ENCODE measurements around the gene CALML3.
A peak's percentile ranks its signal among the peaks of the same experiment; 100 is the strongest.

CALML3 gene

DNA sequence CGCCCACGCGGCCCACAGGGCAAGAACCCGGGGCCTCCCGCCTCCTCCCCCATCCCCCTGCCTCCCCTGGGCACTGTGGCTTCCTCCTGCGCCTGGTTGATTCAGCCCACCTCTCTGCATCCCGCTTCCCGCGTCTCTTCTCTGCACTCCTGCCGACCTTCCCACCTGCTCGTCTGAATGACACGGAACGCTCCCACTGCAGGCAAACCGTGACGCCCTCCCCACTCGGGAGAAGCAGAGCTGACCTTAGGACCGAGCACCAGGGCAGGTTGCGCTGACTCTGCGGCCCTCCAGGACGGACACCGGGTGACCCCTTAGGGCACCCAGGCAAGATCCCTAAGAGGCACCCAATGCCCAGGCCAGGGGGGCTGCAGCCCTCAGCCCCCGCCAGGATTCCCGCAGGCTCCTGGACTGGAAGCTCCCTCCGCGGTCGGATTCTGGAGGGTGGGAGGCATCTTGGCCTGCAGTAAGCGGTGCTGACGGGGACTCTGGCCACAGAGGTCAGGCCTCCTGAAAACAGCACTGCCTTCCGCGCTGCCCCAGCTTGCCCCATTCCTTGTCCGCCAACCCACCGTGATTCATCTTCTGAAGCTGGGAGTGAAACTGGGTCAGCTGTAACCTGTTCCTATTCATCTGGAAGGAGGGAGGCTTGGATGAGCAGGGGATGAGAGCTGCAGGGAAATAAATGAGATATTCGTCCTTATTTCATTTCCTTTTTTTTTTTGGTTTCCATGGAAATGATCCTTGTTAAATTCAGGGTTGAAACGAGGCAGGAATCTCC lies 990 bp downstream of the CALML3 start:
- no peak for DNase-seq (ENCODE audit: low spot score)

- DNase-seq (ENCODE audit: low spot score), result no peak
These were observed 2.0 kb downstream of the CALML3 start for GRCh38 chr10:5526691-5527331.

DNA sequence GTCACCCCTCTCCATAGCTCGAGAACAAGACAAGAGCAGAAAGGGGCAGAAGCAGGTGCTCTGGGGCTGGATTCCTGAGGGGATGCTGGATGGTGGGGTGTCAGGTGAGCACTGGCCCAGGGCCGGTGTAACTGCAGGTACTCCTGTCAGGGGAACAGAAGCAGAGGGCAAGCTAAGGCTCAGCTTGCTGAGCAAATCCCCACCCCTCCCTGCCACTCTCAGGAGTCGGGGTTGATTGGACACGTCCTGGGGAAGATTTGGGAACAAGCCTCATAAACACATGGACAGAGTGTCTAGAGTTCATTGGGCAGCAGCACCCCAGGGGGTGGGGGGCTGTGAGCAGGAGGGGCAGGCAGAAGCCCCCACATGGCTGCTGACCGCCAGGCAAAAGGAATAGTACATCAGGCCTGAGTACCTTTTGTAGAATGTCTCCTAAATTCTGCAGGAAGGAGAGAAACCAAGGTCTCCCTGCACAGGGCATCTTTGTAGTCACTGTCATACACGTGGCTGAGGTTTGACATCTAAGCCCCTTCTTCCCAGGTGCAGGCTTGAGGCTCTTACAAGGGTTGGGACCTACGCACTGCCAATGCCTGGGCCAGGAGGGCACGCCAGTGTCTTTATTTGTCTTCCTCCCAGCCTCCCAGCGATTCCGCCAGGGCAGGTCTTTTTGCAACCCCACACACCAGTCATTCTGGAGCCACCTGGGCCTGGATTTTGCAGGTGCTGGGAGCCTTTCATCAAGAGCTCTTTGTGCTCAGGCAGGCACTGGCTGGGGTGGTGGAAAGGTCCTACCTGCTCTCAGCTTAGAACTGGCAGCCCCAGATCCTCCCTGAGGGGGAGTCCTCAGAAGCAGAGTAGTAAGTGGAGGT lies 2.8 kb downstream of the CALML3 start:
- DNase-seq (ENCODE audit: low spot score), result no peak

GRCh38 chr10:5528989-5529701 lies 4.4 kb downstream of the CALML3 start:
- DNase-seq (ENCODE audit: low spot score), result no peak

- no peak for DNase-seq (ENCODE audit: low spot score)
These were observed 5.1 kb downstream of the CALML3 start for GRCh38 chr10:5529702-5530411.

DNA sequence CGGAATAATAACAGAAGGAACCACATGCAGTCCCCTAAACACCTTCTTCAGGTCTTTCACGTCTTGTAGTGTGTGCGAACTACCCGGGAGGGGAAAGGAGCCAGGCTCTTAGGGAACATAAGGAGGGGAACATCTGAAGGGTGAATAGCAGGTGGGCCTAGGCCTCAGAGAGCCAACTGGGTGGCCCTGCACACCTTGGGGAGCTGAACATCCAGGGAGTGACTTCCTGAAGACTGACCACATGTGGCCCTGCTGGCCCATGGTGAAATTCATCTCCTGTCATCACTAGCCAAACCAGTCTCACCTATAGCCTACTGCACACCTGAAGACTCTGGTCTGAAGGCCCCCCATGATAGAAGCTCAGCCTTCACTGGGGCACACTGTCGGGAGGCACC lies 5.6 kb downstream of the CALML3 start:
- no peak for DNase-seq (ENCODE audit: low spot score)

- DNase-seq (ENCODE audit: low spot score), result no peak
These were observed 6.2 kb downstream of the CALML3 start for GRCh38 chr10:5530846-5531557.

- DNase-seq (ENCODE audit: low spot score), result no peak
These were observed 7.0 kb downstream of the CALML3 start for GRCh38 chr10:5531558-5532306.

DNA sequence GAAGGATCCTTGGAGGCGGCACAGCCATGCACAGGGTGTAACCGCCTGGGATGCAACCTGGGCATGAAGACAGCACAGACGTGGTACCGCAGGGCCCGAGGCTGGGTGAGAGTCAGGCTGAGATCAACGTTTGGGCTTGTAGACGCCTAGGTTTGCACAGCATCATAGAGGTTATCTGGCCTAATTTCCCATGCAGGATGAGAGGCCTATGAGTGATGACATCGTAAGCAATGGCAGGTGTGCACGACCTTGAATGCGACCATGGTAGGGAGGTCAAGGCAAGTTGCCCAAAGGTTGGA lies 7.5 kb downstream of the CALML3 start:
- DNase-seq (ENCODE audit: low spot score), result no peak

- no peak for DNase-seq (ENCODE audit: low spot score)
These were observed 7.9 kb downstream of the CALML3 start for GRCh38 chr10:5532618-5533097.

- DNase-seq (ENCODE audit: low spot score), result no peak
These were observed 8.5 kb downstream of the CALML3 start for GRCh38 chr10:5533098-5533731.

DNA sequence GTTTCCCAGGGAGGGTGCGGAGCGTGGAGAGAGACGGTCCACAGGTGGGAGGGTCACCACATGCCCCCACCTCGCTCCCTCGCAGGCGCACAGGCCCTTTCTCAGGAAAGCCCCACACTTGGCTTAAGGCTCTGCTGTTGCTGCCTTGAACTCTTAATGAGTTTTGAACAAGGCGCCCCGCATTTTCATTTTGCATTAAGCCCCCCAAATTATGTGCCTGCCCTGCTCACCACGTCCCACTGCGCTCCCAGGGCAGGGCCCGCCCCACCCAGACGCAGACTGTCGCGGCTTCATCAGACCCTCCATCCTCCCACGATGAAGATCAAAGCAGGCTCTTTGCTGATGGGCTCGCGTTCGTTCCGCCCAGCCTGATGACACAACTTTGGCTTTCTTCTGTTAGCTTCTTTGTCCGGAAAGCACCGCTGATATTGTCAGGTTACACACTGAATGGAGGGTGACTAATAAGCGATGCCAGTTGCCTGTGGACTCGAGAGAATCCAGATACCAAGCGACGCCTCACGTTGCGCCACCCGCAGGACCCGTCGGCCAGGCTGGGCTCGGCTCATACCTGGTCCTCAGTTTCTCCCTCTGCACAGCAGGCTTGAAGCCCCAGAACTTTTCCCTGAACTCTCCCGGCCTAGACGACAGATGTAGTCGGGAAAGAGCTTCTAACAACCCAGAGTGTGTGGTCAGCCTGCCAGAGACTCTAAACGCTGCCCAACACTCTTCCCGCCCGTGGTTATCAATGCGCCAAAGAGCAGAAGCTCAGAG lies 9.5 kb downstream of the CALML3 start:
- no peak for DNase-seq (ENCODE audit: low spot score)

DNA sequence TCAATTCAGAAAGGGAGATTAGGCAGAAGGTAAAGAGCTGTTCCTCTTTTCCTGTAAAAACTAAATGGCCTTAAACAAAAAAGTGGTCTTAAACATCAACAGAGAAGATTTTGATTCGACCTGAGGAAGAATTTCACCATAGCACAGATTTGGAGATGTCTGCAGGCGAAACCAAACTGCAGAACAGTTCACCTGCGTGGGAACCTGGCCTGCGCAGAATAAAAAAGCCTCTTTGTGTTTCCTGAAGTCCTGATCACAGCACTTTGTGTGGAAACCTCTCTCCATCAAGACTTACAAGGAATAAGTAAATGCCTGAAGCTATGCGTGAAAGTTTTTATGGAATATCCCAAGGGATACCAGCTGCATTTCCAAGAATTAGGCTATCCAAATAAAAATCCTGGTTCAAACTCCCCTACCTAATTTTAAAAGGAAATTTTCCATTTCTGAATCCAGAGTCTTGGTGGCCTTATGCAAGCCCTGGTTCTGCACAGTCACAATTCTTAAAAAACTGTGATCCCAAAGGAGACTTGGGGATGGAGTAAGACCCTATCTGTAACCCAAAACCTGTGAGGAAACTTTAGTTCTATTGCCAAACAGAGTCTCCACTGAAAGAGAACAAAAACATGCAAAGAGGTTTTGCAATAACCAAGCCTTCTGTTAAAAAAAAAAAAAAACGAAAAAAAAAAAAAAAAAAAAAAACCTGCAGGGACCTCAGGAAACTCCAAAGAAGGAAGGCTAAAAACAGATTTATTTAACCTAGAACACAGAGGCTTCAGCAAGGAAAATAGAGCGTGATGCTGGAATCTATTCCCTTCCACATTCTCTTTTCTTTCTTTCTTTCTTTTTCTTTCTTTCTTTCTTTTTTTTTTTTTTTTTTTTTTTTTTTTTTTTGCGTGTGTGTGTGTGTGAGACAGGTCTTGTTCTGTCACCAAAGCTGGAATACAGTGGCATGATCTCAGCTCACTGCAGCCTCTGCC lies 10.4 kb downstream of the CALML3 start:
- DNase-seq (ENCODE audit: low spot score), result peak; percentile 72

DNA sequence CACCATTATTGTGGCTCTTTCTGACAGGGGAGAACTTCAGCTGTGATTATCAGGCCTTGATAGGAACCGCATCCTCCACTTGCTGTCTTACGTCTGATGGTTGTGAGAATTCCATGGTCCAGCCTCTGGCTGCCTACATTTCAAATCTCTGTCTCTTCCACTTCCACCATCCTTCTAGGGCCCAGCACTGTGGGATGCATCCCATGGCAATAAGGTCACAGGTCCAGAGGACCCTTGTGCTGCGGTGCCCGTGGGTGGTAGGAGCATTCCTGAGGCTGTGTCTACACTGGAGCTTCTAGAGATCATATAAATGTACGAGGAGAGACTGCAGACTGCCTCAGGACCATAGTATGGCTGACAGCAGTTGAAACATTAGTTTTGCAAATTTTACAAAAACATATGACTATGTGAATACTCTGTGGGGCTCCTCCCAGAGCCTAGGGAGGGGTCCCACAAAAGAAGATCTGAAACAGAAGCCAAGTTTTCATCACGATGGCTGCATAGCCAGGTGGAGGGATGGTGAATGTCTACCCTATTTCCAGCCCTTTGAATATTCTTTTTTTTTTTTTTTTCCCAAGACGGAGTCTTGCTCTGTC lies 11.8 kb downstream of the CALML3 start:
- DNase-seq (ENCODE audit: low spot score), result no peak

DNA sequence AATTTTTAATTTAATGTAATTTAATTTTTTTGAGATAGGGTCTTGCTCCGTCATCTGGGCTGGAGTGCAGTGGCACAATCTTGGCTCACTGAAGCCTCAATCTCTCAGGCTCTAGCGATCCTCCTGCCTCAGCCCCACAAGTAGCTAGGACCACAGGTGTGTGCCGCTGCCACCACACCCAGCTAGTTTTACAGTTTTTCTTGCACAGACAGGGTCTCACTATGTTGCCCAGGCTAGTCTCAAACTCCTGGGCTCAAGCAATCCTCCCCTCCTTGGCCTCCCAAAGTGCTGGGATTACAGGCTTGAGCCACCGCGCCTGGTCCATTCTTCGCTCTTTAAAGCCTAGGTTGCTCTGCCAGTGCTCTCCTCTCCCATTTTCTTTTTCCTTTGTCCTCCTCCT lies 12.9 kb downstream of the CALML3 start:
- no peak for DNase-seq (ENCODE audit: low spot score)

- DNase-seq (ENCODE audit: low spot score), result no peak
These were observed 13.7 kb downstream of the CALML3 start for GRCh38 chr10:5538446-5538845.

Data from HuH-7 (cell line).